ENCODE results near the gene ELK4. TPM values are rescaled to one million over a fixed set of nuclear protein-coding genes. Genes with fewer than 3 reads are reported as not detected.

The ELK4 gene
- total and polyA plus RNA-seq, 2 of the 4 experiments (the other 2 are of a cell fraction) = 4.6 to 11.3 TPM

- no peak overlapping the region for H4K91ac ChIP-seq (ENCODE audit: insufficient read depth, low read depth, low read length)
- H3K4me3 ChIP-seq (ENCODE audit: insufficient read depth, low read depth, low read length) = no peak overlapping the region
- H2BK20ac ChIP-seq (ENCODE audit: low read depth, low read length) = no peak overlapping the region
- H3K36me3 ChIP-seq (ENCODE audit: control insufficient read depth, insufficient read depth, low read length) = no peaks in the 10 kb centered on the region
- no peak overlapping the region for H3K9ac ChIP-seq (ENCODE audit: low read depth, low read length)
- no peak overlapping the region for H2AFZ ChIP-seq (replicated peaks; ENCODE audit: low read length, poor library complexity)
- peaks cover 30% of the 10 kb centered on the region for H3K27me3 ChIP-seq (ENCODE audit: control insufficient read depth, insufficient read depth, low read length)
- no peak overlapping the region for H3K18ac ChIP-seq (ENCODE audit: low read depth, low read length)
- H4K8ac ChIP-seq (ENCODE audit: low read depth in 2 of 2, low read length in 2 of 2) = no peak overlapping the region
- H4K5ac ChIP-seq (ENCODE audit: low read depth, low read length) = no peak overlapping the region
- POLR2A ChIA-PET (ENCODE audit: unreplicated experiment) = no interaction called here
- DNase-seq (no peak), ATAC-seq (ENCODE audit: low read depth) (no peak)
- intact Hi-C loops (cut with micrococcal nuclease) (no loop called here), dilution Hi-C loops (cut with HindIII; ENCODE audit: low sequenced_read_pairs, unreplicated experiment) (no loop called here), in situ Hi-C loops (cut with MboI; ENCODE audit: low sequenced_read_pairs) (no loop called here)
- WGBS, 2 experiments (ENCODE audit: extremely low coverage in 2 of 2, insufficient read length in 1 of 2) = no CpG with 5 or more reads among the region's 1 CpG
- no peak overlapping the region for H3K56ac ChIP-seq (ENCODE audit: extremely low read depth, insufficient read depth, low read length)
- no peaks in the 10 kb centered on the region for H3K4me1 ChIP-seq (ENCODE audit: control insufficient read depth, insufficient read depth, low read length)
- BruUV-seq (replicated peaks) = no TSS peak
- H3K9me1 ChIP-seq (ENCODE audit: insufficient read depth, low read length) = no peaks in the 10 kb centered on the region
- no peak overlapping the region for H2BK15ac ChIP-seq (ENCODE audit: low read depth, low read length)
- no peak overlapping the region for H3K4ac ChIP-seq (ENCODE audit: low read depth, low read length)
- no peak overlapping the region for H2AK9ac ChIP-seq (replicated peaks; ENCODE audit: low read depth, low read length, poor library complexity)
- no peak overlapping the region for H3K23ac ChIP-seq (ENCODE audit: low read depth, low read length)
- TF ChIP-seq FOS (IDR thresholded peaks at IDR 0.05; ENCODE audit: low read depth, low read length) (no peak), MXI1 (IDR thresholded peaks at IDR 0.05; ENCODE audit: borderline replicate concordance, low read depth, low read length) (no peak), CHD1 (IDR thresholded peaks at IDR 0.05; ENCODE audit: low read depth, low read length) (no peak)
- TF ChIP-seq, protein P1, sequence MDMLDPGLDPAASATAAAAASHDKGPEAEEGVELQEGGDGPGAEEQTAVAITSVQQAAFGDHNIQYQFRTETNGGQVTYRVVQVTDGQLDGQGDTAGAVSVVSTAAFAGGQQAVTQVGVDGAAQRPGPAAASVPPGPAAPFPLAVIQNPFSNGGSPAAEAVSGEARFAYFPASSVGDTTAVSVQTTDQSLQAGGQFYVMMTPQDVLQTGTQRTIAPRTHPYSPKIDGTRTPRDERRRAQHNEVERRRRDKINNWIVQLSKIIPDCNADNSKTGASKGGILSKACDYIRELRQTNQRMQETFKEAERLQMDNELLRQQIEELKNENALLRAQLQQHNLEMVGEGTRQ (IDR thresholded peaks at IDR 0.05; ENCODE audit: low read depth, low read length) = no peak
- H2BK120ac ChIP-seq (ENCODE audit: low read depth, low read length) = no peak overlapping the region
- no peak overlapping the region for H2AK5ac ChIP-seq (ENCODE audit: low read depth, low read length)
- no peak overlapping the region for H3K27ac ChIP-seq (ENCODE audit: insufficient read depth, low read length)
- no peaks in the 10 kb centered on the region for H4K20me1 ChIP-seq (ENCODE audit: insufficient read depth, low read length)
- CTCF ChIA-PET = interaction anchor here (1.6 to 1.7 kb wide), 2 partner anchors 12 to 18 kb away, joined by 3 to 4 read pairs; no protein-coding TSS in a partner anchor
- no peak overlapping the region for H3K14ac ChIP-seq (replicated peaks; ENCODE audit: low read depth, low read length)
- no peaks in the 10 kb centered on the region for H3K79me1 ChIP-seq (ENCODE audit: low read depth in 1 of 2, low read length in 2 of 2)
- H3K9me3 ChIP-seq (ENCODE audit: control insufficient read depth, insufficient read depth, low read length) = peaks cover 5% of the 10 kb centered on the region
- no peak overlapping the region for H2BK5ac ChIP-seq (ENCODE audit: low read depth, low read length, poor library complexity, severe bottlenecking)
- H3K4me2 ChIP-seq (ENCODE audit: low read depth, low read length) = no peak overlapping the region
Observed at GRCh38 chr1:205561501-205562203, 70.2 kb downstream of the ELK4 start.

Small RNA genes within 50 kb of the gene (microRNA-seq; reads per million reads assigned to microRNA genes)
- not detected for gene RNU2-19P (ENCODE audit: insufficient read depth, insufficient read length)
- gene RNU6-418P (ENCODE audit: insufficient read depth, insufficient read length) = not detected

Small RNA genes within 50 kb of the gene (small RNA-seq; reads per million reads assigned to genes)
- gene RNU2-19P = 0 to 1.8 (median 0.07) reads per million in 5 experiments
- 0 reads per million in 5 experiments for gene RNU6-418P

Other genes with a start within 250 kb of the ELK4 start
- not detected in 2 replicates for gene LEMD1, start 210.0 kb downstream of the ELK4 start, total RNA-seq (2012; rRNA removed)
- gene LEMD1, start 210.0 kb downstream of the ELK4 start, polyA plus RNA-seq (2012; rRNA removed) = not detected in 2 replicates
- gene BLACAT1, start 176.0 kb downstream of the ELK4 start, total RNA-seq (2012; rRNA removed) = under 0.01 TPM in 1 of 2 replicates, not detected in the other
- 0.03 and 0.05 TPM in 2 replicates for gene BLACAT1, start 176.0 kb downstream of the ELK4 start, polyA plus RNA-seq (2012; rRNA removed)
- gene CDK18, start 127.3 kb downstream of the ELK4 start, total RNA-seq (2012; rRNA removed) = 0.18 and 0.28 TPM in 2 replicates
- gene CDK18, start 127.3 kb downstream of the ELK4 start, polyA plus RNA-seq (2012; rRNA removed) = 0.34 and 0.48 TPM in 2 replicates
- gene SLC45A3, start 48.5 kb upstream of the ELK4 start, total RNA-seq (2012; rRNA removed) = 1.1 and 1.4 TPM in 2 replicates
- gene SLC45A3, start 48.5 kb upstream of the ELK4 start, polyA plus RNA-seq (2012; rRNA removed) = 2.5 and 3.0 TPM in 2 replicates
- 103 and 179 TPM in 2 replicates for gene NUCKS1, start 118.2 kb upstream of the ELK4 start, total RNA-seq (2012; rRNA removed)
- 29.0 and 37.9 TPM in 2 replicates for gene NUCKS1, start 118.2 kb upstream of the ELK4 start, polyA plus RNA-seq (2012; rRNA removed)
- 5.8 and 7.3 TPM in 2 replicates for gene RAB29, start 143.5 kb upstream of the ELK4 start, total RNA-seq (2012; rRNA removed)
- gene RAB29, start 143.5 kb upstream of the ELK4 start, polyA plus RNA-seq (2012; rRNA removed) = 4.4 and 5.7 TPM in 2 replicates
- gene SLC41A1, start 181.2 kb upstream of the ELK4 start, total RNA-seq (2012; rRNA removed) = 6.3 and 6.7 TPM in 2 replicates
- 25.8 and 26.3 TPM in 2 replicates for gene SLC41A1, start 181.2 kb upstream of the ELK4 start, polyA plus RNA-seq (2012; rRNA removed)
- gene PM20D1, start 218.1 kb upstream of the ELK4 start, total RNA-seq (2012; rRNA removed) = not detected in 2 replicates
- 0.04 TPM in 1 of 2 replicates, not detected in the other for gene PM20D1, start 218.1 kb upstream of the ELK4 start, polyA plus RNA-seq (2012; rRNA removed)